ENCODE data around the gene CPD. TPM values are rescaled to one million over a fixed set of nuclear protein-coding genes. Genes with fewer than 3 reads are reported as not detected.

CPD gene
- total and polyA plus RNA-seq, 2 of the 13 experiments (the other 11 are each of a cell fraction or from before 2014, with no cell fraction given): 46.1 to 72.3 TPM

- H3K27me3 ChIP-seq (ENCODE audit: control insufficient read depth in 1 of 2, insufficient read depth in 2 of 2, low read length in 2 of 2): no peaks in the 10 kb centered on the region
- H3K9me3 ChIP-seq (ENCODE audit: low read length): no peaks in the 10 kb centered on the region
- H3K4me1 ChIP-seq (ENCODE audit: insufficient read depth, low read length): peaks cover 98% of the 10 kb centered on the region
- CTCF ChIA-PET (ENCODE audit: low intra/inter-chr PET ratio, low total read pairs): no interaction called here
- H3K36me3 ChIP-seq (replicated peaks in 1 of 2; ENCODE audit: control insufficient read depth in 1 of 2, insufficient read depth in 2 of 2, low read length in 2 of 2): no peaks in the 10 kb centered on the region
- peak overlapping the region; percentile 81 for H3K4me2 ChIP-seq (ENCODE audit: low read depth, low read length)
- 0% methylated on average over 8 of the region's 9 CpGs for WGBS (ENCODE audit: low lambda C conversion rate)
- POLR2A ChIA-PET: interaction anchor here (0.8 to 8.7 kb wide), 28 partner anchors 8 to 256 kb away, joined by 3 to 114 read pairs (median 5); partner anchors contain the start of genes CPD and GOSR1
- H3K79me2 ChIP-seq (ENCODE audit: insufficient read depth, low read length): no peaks in the 10 kb centered on the region
- peak overlapping the region; percentile 80 for H3K9ac ChIP-seq (ENCODE audit: insufficient read depth, low read depth, low read length)
- peak overlapping the region; percentile 41 to 56 (median 47) for H3K4me3 ChIP-seq (replicated peaks in 1 of 3; ENCODE audit: insufficient read depth in 1 of 3, low read depth in 2 of 3, low read length in 3 of 3)
- DNase-seq (ENCODE audit: low spot score) (peak; percentile 96), FAIRE-seq (peak; percentile 95), ATAC-seq (peak; percentile 83)
- intact Hi-C loops (cut with micrococcal nuclease; ENCODE audit: unreplicated experiment): loop anchor here (1.0 to 2.0 kb wide), 2 partner anchors 8 to 32 kb away; no protein-coding TSS in a partner anchor
- H3K27ac ChIP-seq (ENCODE audit: extremely low read length, insufficient read depth, low read length): peak overlapping the region; percentile 97
- no peaks in the 10 kb centered on the region for H4K20me1 ChIP-seq (ENCODE audit: insufficient read depth, low read length)
- in situ Hi-C loops (cut with HindIII; ENCODE audit: extremely low pct_ligation_motif_present, low pct_unique_long_range_greater_than_20kb): loop anchor here (5.0 kb wide), 1 partner anchor 33 kb away; the partner anchor contains the start of gene CPD
- H2AFZ ChIP-seq (ENCODE audit: low read length): no peak overlapping the region
- no TSS peak for BruUV-seq (replicated peaks)
- TF ChIP-seq POGZ (CRISPR knock-in tag; IDR thresholded peaks at IDR 0.05) (peak; percentile 58; the same call in 1 of the 2 replicates), ZBTB33 (CRISPR knock-in tag; IDR thresholded peaks at IDR 0.05) (peak; percentile 73), KIAA2018 (CRISPR knock-in tag; IDR thresholded peaks at IDR 0.05; ENCODE audit: borderline replicate concordance) (no peak), DRAP1 (CRISPR knock-in tag; IDR thresholded peaks at IDR 0.05) (peak; percentile 64), FOXO4 (CRISPR knock-in tag; conservative IDR thresholded peaks at IDR 0.05) (no peak), ZNF276 (CRISPR knock-in tag; IDR thresholded peaks at IDR 0.05; ENCODE audit: low read depth) (0 out of 2 replicates have a peak, but pooled peaks have one; percentile 51), NR2F6 (IDR thresholded peaks at IDR 0.05) (peak; percentile 48), NR2F6 (CRISPR knock-in tag; IDR thresholded peaks at IDR 0.05) (peak; percentile 88)
These were observed 34.2 kb upstream of the CPD start for GRCh38 chr17:30344283-30345088.
